ENCODE data around the gene RNF182.

- TF ChIP-seq BHLHE40 (IDR thresholded peaks at IDR 0.05; ENCODE audit: borderline replicate concordance) (no peak), SUZ12 (IDR thresholded peaks at IDR 0.05) (no peak), SP1 (IDR thresholded peaks at IDR 0.05) (no peak), TARDBP (IDR thresholded peaks at IDR 0.05) (no peak)
Observed at GRCh38 chr6:13885601-13886000, 39.2 kb upstream of the RNF182 start.
